GM23338 (cell line): ENCODE results near the gene FASTKD2. TPM values are rescaled to one million over a fixed set of nuclear protein-coding genes. Genes with fewer than 3 reads are reported as not detected.

Experiments
- ATAC-seq: fragments of 200-7000 bp; cut with Tn5 transposase; 3 replicates; pipeline ENCODE4 v1.9.1; 2020
- DNase-seq: peaks from one replicate; pipeline ENCODE4 v3.0.0-alpha.2; 2015; ENCODE audit warnings: low spot score
- H2AFZ ChIP-seq: fragments of 200-600 bp; sonication (generic); 2 replicates; pipeline ENCODE4 v1.8.0; 2016; ENCODE audit warnings: antibody characterized with exemption, mild to moderate bottlenecking, moderate library complexity
- H3F3A ChIP-seq: fragments of 200-600 bp; sonication (generic); replicated peaks from 2 replicates; pipeline ENCODE4 v1.8.0; 2017; ENCODE audit warnings: antibody characterized with exemption, mixed run types, low read depth
- H3K27ac ChIP-seq: fragments of 200-600 bp; sonication (generic); 2 replicates; pipeline ENCODE4 v1.6.1; 2016; ENCODE audit warnings: low read depth
- H3K27me3 ChIP-seq: fragments of 200-600 bp; sonication (generic); 2 replicates; pipeline ENCODE4 v1.8.0; 2016; ENCODE audit warnings: mild to moderate bottlenecking, mixed run types, moderate library complexity; ENCODE audit not compliant: insufficient read depth
- H3K36me3 ChIP-seq: fragments of 200-600 bp; sonication (generic); 2 replicates; pipeline ENCODE4 v1.8.0; 2016; ENCODE audit warnings: mild to moderate bottlenecking; ENCODE audit not compliant: insufficient read depth
- H3K4me1 ChIP-seq: fragments of 200-600 bp; sonication (generic); 2 replicates; pipeline ENCODE4 v1.8.0; 2016; ENCODE audit warnings: mild to moderate bottlenecking, moderate library complexity; ENCODE audit not compliant: insufficient read depth
- H3K4me2 ChIP-seq: fragments of 200-600 bp; sonication (generic); 2 replicates; pipeline ENCODE4 v1.7.1; 2017; ENCODE audit warnings: mixed run types
- H3K4me3 ChIP-seq: fragments of 200-600 bp; sonication (generic); 2 replicates; pipeline ENCODE4 v1.6.1; 2016; ENCODE audit warnings: mixed run types
- H3K79me2 ChIP-seq: fragments of 200-600 bp; sonication (generic); replicated peaks from 2 replicates; pipeline ENCODE4 v1.8.0; 2017; ENCODE audit warnings: mild to moderate bottlenecking; ENCODE audit not compliant: insufficient read depth
- H3K9me2 ChIP-seq: fragments of 200-600 bp; sonication (generic); 2 replicates; pipeline ENCODE4 v1.8.0; 2017; ENCODE audit not compliant: insufficient read depth
- H4K20me1 ChIP-seq: fragments of 200-600 bp; sonication (generic); replicated peaks from 2 replicates; pipeline ENCODE4 v1.8.0; 2017; ENCODE audit warnings: mild to moderate bottlenecking; ENCODE audit not compliant: insufficient read depth
- H3K27ac Mint-ChIP-seq: 2 replicates; pipeline ENCODE4 v1.8.0; 2020; ENCODE audit warnings: inconsistent platforms, mild to moderate bottlenecking, moderate library complexity, mixed read lengths
- H3K27me3 Mint-ChIP-seq: 3 replicates; pipeline ENCODE4 v1.8.0; 2022; ENCODE audit warnings: low read depth, mild to moderate bottlenecking, moderate library complexity, mixed read lengths, inconsistent platforms; ENCODE audit not compliant: insufficient read depth, poor library complexity
- H3K36me3 Mint-ChIP-seq: 3 replicates; pipeline ENCODE4 v1.8.0; 2021; ENCODE audit warnings: low read depth, mild to moderate bottlenecking, inconsistent platforms, moderate library complexity, mixed read lengths
- H3K4me1 Mint-ChIP-seq: 3 replicates; pipeline ENCODE4 v1.8.0; 2020; ENCODE audit warnings: mild to moderate bottlenecking, inconsistent platforms, mixed read lengths
- H3K4me3 Mint-ChIP-seq: 3 replicates; pipeline ENCODE4 v1.8.0; 2021; ENCODE audit warnings: moderate library complexity, mild to moderate bottlenecking, inconsistent platforms, mixed read lengths
- H3K9me3 Mint-ChIP-seq: 3 replicates; pipeline ENCODE4 v1.8.0; 2020; ENCODE audit warnings: moderate library complexity, mild to moderate bottlenecking, inconsistent platforms, mixed read lengths
- CREB1 ChIP-seq: fragments of 250-450 bp; sonication (Bioruptor Pico); IDR thresholded peaks from 2 replicates; pipeline ENCODE4 v1.5.0; 2020; ENCODE audit warnings: low read depth, mild to moderate bottlenecking, moderate library complexity
- STAT1 ChIP-seq: IDR thresholded peaks from one replicate; pipeline ENCODE4 v1.6.1; 2016; ENCODE audit warnings: antibody characterized with exemption; ENCODE audit not compliant: unreplicated experiment
- polyA plus RNA-seq: library from polyadenylated mRNA; unstranded; fragments of >200 nt; fragmentation: Nextera tagmentation; extraction: Ambion mirVana; gene quantifications from 2 replicates; pipeline ENCODE4 v1.2.1, GENCODE V29; 2016
- total RNA-seq: library from RNA; depleted of rRNA; stranded (reverse); fragments of >200 nt; shearing (Covaris generic); gene quantifications from 2 replicates; pipeline ENCODE4 v1.2.3, GENCODE V29; 2014
- TF ChIP-seq, protein P1 (sequence below): fragments of 250-450 bp; sonication (Bioruptor Pico); IDR thresholded peaks from 2 replicates; pipeline ENCODE4 v1.5.0; 2020; ENCODE audit warnings: mild to moderate bottlenecking, moderate library complexity
- TF ChIP-seq, protein P2 (sequence below): IDR thresholded peaks from 2 replicates; pipeline ENCODE4 v1.6.1; 2016; ENCODE audit warnings: antibody characterized with exemption
- TF ChIP-seq, protein P3 (sequence below): IDR thresholded peaks from one replicate; pipeline ENCODE4 v1.6.1; 2018; ENCODE audit warnings: antibody characterized with exemption; ENCODE audit not compliant: unreplicated experiment

The FASTKD2 gene
- total and polyA plus RNA-seq, 2 experiments from 2014 or later, result 20.5 to 48.7 TPM

- TF ChIP-seq, protein P1, sequence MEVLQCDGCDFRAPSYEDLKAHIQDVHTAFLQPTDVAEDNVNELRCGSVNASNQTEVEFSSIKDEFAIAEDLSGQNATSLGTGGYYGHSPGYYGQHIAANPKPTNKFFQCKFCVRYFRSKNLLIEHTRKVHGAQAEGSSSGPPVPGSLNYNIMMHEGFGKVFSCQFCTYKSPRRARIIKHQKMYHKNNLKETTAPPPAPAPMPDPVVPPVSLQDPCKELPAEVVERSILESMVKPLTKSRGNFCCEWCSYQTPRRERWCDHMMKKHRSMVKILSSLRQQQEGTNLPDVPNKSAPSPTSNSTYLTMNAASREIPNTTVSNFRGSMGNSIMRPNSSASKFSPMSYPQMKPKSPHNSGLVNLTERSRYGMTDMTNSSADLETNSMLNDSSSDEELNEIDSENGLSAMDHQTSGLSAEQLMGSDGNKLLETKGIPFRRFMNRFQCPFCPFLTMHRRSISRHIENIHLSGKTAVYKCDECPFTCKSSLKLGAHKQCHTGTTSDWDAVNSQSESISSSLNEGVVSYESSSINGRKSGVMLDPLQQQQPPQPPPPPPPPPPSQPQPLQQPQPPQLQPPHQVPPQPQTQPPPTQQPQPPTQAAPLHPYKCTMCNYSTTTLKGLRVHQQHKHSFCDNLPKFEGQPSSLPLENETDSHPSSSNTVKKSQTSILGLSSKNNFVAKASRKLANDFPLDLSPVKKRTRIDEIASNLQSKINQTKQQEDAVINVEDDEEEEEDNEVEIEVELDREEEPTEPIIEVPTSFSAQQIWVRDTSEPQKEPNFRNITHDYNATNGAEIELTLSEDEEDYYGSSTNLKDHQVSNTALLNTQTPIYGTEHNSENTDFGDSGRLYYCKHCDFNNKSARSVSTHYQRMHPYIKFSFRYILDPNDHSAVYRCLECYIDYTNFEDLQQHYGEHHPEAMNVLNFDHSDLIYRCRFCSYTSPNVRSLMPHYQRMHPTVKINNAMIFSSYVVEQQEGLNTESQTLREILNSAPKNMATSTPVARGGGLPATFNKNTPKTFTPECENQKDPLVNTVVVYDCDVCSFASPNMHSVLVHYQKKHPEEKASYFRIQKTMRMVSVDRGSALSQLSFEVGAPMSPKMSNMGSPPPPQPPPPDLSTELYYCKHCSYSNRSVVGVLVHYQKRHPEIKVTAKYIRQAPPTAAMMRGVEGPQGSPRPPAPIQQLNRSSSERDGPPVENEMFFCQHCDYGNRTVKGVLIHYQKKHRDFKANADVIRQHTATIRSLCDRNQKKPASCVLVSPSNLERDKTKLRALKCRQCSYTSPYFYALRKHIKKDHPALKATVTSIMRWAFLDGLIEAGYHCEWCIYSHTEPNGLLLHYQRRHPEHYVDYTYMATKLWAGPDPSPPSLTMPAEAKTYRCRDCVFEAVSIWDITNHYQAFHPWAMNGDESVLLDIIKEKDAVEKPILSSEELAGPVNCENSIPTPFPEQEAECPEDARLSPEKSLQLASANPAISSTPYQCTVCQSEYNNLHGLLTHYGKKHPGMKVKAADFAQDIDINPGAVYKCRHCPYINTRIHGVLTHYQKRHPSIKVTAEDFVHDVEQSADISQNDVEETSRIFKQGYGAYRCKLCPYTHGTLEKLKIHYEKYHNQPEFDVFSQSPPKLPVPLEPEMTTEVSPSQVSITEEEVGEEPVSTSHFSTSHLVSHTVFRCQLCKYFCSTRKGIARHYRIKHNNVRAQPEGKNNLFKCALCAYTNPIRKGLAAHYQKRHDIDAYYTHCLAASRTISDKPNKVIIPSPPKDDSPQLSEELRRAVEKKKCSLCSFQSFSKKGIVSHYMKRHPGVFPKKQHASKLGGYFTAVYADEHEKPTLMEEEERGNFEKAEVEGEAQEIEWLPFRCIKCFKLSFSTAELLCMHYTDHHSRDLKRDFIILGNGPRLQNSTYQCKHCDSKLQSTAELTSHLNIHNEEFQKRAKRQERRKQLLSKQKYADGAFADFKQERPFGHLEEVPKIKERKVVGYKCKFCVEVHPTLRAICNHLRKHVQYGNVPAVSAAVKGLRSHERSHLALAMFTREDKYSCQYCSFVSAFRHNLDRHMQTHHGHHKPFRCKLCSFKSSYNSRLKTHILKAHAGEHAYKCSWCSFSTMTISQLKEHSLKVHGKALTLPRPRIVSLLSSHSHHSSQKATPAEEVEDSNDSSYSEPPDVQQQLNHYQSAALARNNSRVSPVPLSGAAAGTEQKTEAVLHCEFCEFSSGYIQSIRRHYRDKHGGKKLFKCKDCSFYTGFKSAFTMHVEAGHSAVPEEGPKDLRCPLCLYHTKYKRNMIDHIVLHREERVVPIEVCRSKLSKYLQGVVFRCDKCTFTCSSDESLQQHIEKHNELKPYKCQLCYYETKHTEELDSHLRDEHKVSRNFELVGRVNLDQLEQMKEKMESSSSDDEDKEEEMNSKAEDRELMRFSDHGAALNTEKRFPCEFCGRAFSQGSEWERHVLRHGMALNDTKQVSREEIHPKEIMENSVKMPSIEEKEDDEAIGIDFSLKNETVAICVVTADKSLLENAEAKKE (CRISPR knock-in tag), result no peak
These were observed 57.8 kb downstream of the FASTKD2 start (continued) for GRCh38 chr2:206823178-206823577.

DNA sequence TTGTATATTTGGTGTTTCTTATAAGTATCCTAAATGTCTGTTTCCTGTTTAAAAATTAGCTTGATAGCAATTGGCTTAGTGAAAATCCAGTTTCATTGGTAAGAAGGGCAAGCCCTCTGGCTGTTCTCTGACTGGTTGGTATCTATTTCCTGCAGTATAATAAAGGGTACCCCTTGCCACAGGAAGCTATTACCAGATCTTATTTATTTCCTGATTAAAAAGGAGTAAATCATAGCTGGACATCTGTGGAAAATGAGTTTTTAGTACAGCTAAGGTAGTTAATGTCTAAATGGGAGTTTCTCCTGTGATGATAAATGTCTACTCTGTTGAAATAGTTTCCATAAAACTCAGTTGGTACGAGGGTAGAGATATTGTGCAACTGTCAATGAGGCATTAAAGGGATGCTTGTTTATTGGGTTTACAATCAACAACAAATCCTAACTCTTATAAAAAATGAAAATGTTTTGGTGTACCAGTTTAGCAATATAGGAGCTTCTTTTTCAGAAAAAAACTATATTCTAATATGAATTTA, 58.7 kb downstream of the FASTKD2 start:
- H4K20me1 ChIP-seq, result no peaks in the 10 kb centered on the region
- no peak for ATAC-seq
- TF ChIP-seq, protein P2, sequence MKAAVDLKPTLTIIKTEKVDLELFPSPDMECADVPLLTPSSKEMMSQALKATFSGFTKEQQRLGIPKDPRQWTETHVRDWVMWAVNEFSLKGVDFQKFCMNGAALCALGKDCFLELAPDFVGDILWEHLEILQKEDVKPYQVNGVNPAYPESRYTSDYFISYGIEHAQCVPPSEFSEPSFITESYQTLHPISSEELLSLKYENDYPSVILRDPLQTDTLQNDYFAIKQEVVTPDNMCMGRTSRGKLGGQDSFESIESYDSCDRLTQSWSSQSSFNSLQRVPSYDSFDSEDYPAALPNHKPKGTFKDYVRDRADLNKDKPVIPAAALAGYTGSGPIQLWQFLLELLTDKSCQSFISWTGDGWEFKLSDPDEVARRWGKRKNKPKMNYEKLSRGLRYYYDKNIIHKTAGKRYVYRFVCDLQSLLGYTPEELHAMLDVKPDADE, result no peak
- TF ChIP-seq, protein P3, sequence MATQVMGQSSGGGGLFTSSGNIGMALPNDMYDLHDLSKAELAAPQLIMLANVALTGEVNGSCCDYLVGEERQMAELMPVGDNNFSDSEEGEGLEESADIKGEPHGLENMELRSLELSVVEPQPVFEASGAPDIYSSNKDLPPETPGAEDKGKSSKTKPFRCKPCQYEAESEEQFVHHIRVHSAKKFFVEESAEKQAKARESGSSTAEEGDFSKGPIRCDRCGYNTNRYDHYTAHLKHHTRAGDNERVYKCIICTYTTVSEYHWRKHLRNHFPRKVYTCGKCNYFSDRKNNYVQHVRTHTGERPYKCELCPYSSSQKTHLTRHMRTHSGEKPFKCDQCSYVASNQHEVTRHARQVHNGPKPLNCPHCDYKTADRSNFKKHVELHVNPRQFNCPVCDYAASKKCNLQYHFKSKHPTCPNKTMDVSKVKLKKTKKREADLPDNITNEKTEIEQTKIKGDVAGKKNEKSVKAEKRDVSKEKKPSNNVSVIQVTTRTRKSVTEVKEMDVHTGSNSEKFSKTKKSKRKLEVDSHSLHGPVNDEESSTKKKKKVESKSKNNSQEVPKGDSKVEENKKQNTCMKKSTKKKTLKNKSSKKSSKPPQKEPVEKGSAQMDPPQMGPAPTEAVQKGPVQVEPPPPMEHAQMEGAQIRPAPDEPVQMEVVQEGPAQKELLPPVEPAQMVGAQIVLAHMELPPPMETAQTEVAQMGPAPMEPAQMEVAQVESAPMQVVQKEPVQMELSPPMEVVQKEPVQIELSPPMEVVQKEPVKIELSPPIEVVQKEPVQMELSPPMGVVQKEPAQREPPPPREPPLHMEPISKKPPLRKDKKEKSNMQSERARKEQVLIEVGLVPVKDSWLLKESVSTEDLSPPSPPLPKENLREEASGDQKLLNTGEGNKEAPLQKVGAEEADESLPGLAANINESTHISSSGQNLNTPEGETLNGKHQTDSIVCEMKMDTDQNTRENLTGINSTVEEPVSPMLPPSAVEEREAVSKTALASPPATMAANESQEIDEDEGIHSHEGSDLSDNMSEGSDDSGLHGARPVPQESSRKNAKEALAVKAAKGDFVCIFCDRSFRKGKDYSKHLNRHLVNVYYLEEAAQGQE, result no peak
- no peak for TF ChIP-seq STAT1
- TF ChIP-seq CREB1 (CRISPR knock-in tag), result no peak

More for the DNA sequence above, 58.7 kb downstream of the FASTKD2 start:
- Histone ChIP-seq H3K36me3 (no peaks in the 10 kb centered on the region), H3K79me2 (no peaks in the 10 kb centered on the region), H3K4me2 (no peak overlapping the region), H3K4me3 (no peak overlapping the region), H3F3A (no peaks in the 10 kb centered on the region), H3K4me1 (peaks cover 6% of the 10 kb centered on the region), H3K27me3 (no peaks in the 10 kb centered on the region), H3K27ac (no peak overlapping the region), H3K9me2 (peaks cover 11% of the 10 kb centered on the region), H2AFZ (no peak overlapping the region)
- H3K36me3 Mint-ChIP-seq, result no peaks in the 10 kb centered on the region
- no peak overlapping the region for H3K27ac Mint-ChIP-seq
- no peaks in the 10 kb centered on the region for H3K9me3 Mint-ChIP-seq
- H3K27me3 Mint-ChIP-seq, result no peaks in the 10 kb centered on the region
- DNase-seq, result no peak
- peaks cover 6% of the 10 kb centered on the region for H3K4me1 Mint-ChIP-seq
- no peak overlapping the region for H3K4me3 Mint-ChIP-seq
